8988T (cell line): ENCODE measurements around the gene ARIH1.
"Not testable (repeated sequence)": the region's sequence is repeated elsewhere in the genome, so short reads cannot be mapped to it uniquely, and the experiment has no call there.

Experiments used
- DNase-seq: peaks from one replicate; pipeline ENCODE4 v3.0.0; 2011

The ARIH1 gene

DNA sequence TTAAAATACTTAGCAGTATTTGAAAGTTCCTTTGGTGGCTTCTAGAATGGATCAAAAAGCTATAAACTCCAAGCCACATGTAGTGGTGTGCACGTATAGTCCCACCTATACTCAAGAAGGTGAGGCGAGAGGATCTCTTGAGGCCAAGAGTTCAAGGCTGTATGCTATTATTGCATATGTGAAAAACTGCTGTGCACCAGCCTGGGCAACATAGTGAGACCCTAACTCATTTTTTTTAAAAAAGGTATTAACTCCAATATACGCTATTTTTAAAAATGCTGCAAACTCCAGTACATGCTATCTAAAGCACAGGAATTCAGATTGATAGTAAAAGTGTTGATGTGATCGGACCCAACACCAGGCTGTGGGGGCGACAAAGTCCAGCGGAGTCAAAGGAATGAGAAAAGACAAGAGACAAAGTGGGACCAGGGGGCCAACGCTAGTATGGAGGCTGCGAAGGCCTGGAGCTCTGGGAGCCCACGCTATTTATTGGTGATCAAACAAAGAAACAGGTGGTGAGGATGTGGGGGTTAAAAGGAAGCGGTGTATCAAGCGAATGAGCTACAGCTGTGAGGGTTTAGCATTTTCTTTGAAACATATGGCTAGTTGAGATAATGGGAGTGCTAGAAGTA, 66.6 kb downstream of the ARIH1 start:
- no peak for DNase-seq

DNA sequence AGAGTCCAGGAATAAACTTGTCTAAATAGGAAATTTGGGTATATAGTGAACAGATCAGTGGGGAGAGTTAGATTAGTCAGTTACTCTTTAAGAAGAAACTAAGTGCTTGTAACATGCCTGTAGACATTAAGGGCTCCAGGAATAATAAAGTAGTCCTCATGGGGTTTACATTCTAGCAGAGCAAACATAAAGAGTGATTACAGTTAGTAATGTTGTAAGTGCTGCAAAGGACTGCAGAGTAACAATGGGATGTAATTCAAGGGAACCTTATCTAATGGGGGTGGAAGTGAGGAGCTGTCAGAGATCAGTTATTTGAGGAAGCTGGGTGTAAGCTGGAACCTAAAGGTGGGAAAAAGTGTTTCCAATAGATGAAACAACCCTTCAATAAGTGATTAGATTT, 67.5 kb downstream of the ARIH1 start:
- no peak for DNase-seq

DNA sequence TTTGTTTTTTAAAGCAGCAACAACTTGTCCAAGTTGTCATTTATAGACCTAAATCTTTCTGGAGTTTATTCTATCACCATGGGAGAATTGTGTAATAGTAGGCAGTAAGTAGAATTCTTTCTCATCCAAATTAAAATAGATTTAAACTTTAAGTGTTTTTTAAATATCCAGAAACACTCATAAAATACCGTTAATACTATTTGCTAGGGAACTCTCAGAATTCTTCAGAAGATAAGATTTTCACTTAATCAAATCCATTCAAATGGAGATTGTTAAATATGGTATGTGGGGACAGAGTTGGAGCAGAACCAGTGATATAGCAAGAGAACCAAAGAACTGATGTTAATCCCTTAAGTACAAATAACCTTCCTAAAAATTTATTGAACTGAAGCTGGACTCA, 71.0 kb downstream of the ARIH1 start:
- no peak for DNase-seq

DNA sequence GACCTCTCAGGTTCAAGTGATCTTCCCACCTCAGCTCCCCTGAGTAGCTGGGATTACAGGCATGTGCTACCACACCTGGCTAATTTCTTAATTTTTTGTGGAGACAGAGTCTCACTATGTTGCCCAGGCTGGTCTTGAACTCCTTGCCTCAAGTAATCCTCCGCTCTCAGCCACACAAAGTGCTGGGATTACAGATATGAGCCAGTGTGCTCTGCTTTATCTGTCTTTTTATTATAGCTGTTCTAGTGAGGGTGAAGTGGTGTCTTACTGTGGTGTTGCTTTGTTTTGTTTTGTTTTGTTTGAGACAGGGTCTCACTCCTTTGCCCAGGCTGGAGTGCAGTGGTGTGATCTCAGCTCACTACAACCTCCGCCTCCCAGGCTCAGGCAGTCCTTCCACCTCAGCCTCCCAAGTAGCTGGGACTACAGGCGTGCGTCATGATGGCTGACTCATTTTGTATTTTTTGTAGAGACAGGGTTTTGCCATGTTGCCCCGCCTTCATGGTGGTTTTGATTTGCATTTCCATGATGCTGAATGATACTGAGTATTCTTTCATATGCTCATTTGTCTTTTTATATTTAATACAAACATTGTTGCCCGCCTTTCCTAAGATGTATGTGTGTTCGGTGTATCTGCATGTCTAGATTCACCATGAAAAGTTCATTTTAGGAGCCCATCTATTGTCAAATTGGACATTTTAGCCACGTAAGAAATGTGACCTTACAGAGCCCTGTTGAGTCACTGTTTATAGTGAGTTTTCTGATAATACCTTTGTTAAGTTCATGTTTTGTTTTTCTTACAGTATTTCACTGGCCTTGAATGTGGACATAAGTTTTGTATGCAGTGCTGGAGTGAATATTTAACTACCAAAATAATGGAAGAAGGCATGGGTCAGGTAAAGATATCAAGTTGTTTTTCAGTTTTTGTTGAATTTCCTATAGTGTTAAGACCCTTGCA, 80.6 kb downstream of the ARIH1 start:
- no peak for DNase-seq

DNA sequence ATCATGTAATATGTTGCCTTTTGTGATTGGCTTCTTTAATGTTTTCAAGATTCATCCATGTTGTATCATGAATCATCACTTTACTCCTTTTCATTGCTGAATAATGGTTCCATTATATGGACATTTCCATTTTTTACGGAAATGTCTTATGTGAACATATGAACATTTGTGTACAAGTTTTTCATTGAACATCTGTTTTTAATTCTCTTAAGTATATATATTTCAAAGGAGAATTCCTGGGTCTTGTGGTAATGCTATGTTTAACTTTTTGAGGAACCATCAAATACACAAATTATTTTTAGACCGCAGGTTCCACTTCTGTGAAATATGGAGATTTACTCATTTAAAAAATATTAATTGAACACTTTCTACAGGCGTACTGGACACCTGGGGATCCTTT, 85.7 kb downstream of the ARIH1 start:
- DNase-seq = no peak

DNA sequence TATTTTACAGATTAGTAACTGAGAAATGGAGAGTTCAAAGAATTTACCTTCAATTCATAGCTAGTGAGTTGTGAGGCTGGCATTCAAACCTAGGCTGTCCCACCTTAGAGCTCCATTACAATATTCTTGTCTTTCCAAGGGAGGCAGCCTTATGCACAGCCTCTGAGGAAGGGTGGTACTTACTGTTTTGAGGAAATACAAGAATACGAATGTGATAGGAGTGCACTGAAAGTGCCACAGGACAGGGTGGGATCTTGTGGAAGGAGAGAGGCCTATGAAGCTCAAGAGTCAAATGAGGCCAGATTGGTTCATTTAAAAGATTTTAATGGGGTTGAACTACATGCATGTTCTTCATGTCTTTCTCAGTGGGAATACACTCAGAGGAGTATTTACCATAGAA, 86.3 kb downstream of the ARIH1 start:
- DNase-seq = no peak

DNA sequence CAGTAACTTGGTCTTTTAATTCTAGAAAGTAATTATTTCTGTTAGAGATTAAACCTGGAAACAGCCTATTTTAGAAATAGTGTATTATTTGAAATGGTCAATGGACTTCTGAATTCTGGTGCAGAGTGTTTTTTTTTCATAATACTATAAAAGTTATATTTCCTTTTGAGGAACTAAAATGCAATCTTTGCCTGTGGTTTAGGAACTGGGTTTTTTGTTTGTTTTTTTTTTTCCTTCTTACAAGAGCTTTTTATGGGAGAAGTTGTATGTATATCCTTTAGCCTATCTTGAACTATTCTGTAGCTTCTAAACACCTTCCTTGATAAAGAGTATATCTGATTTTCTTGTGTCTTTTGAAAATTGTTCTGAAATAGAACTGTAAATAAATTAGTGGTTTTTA, 88.3 kb downstream of the ARIH1 start:
- DNase-seq = no peak

DNA sequence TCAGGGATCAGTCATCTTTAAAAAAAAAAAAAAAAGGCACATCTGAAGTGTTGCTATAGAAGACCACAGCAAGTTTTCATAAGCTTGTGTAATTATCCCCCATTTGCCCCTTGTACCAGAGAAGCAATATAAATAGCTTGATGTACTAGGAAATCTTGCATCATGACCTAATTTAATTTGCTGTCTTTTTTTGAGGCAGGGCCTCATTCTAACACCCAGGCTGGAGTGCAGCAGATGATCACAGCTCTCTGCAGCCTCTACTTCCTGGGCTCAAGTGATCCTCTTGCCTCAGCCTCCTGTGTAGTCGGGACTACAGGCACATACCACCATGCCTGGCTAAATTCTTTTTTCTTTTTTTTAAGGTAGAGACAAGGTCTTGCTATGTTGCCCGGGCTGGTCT, 88.7 kb downstream of the ARIH1 start:
- DNase-seq = no peak

DNA sequence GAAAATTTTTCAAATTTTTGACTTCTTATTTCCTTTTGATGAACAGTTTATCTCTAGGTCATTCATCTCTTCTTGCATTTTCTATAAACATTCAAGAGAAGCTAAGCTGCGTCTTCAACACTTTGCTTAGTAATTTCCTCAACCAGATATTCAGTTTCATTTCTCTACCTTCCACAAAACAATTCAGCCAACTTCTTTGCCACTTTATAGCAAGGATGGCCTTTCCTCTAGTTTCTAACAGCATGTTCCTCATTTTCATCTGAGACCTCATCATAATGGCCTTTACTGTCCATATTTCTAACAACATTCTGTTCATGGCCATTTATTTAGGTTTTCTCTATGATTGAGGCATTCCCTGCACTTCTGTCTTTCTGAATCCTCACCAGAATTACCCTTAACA, 90.0 kb downstream of the ARIH1 start:
- no peak for DNase-seq

DNA sequence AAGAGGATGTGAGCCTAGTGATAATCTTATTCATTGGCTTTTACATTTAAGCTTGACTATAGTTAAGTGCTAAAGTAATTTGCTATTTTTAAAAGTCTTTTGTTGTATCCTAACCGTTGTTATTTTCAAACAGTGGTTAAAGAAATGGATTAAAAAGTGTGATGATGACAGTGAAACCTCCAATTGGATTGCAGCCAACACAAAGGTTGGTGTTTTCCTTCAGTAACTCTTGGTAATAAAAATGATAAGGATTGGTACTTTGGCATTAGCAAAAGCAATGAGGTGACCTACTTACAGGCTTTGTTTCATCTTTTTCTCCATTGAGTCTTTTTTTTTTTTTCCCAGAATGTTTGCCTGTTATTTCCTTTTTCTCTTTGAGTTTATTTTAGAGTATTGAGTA, 92.8 kb downstream of the ARIH1 start:
- DNase-seq = no peak

DNA sequence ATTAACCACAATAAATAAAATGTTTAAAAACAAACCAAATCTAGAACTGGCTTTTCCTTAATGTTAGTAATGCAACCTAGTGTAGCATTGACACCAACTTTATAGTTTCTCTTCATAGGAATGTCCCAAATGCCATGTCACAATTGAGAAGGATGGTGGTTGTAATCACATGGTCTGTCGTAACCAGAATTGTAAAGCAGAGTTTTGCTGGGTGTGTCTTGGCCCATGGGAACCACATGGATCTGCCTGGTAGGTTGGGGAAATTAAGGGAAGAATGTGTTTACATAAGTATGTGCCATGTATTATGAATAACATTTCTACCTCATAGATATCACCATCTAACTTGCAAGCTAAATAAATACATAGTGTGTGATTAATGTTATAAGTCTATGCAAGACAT, 95.9 kb downstream of the ARIH1 start:
- no peak for DNase-seq

DNA sequence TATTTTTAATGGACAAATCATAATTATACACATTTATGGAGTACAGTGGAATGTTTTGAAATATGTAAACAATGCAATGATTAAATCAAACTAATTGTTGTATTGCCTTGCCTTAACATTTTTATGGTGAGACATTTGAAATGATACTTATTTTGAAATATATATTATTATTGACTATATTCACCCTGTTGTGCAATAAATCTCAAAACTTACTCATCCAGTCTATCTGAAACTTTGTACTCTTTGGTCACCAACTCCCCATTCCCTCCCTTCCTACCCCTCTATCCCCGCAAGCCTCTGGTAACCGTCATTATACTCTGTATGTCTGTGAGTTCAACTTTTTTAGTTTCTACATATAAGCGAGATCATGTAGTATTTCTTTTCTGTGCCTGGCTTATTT, 105.7 kb downstream of the ARIH1 start:
- no peak for DNase-seq

DNA sequence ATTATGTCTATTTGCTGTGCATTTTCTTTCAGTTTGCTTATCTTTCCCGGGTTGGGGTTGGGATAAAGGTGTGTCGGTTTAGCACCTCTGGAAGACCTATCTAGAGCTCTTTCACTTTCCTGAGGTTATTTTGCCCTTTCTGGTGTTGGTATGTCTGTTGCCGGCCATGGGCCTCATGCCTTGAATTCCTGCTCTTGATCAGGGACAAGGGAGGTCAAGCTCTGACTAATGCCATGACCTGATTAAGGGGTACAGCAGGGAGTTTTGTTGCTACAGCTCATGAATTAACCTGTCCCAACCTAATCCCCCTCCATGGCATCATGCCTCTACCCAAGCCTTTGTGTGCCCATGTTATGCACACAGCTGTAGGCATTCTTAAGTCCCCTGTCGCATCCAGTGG, 109.9 kb downstream of the ARIH1 start:
- DNase-seq = no peak

DNA sequence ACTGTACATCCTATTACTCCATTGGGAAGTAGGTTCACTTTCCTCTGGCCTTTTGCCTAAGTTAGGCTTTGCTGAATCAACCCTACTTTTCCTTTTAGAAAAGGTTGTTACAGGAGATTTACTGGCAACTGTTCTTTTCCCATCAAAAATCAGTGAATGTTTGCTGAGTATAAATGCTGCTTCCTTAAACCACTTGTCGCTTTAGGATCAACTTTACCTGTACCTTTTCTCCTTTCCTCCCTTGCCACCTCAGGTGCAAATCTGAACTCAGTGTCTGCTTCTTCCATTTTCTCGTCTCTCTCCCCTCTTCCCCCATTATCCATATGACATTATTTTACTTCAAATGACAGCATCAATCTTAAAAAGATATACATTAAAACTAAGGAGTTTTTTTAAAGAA, 110.9 kb downstream of the ARIH1 start:
- DNase-seq = no peak

DNA sequence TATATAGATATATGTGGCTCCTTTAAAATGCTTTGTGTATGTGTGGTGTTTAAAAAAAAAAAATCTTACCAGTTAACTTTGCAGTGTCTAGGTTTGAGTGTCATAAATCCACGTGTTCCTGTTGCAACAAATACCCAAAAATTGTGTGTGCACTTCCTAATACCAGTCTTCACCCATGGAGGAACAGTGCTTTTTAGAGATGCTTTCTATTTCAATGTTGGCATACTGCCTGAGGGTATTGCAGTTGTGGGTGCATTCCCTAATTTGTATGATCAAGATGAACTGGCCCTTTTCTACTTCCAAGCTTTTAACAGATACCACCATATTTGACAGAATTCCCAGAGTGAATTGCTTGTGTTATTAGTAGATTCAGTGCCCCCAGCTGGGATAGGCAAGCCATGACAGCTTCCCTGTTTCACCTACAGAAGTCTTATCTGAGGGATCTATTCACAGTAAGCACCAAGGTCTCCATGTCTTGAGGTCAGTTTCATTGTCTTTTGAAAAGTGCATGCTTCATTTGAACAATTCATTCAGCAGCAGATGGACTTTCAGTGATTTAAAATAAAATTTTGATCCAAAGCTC, 111.4 kb downstream of the ARIH1 start:
- DNase-seq = no peak

DNA sequence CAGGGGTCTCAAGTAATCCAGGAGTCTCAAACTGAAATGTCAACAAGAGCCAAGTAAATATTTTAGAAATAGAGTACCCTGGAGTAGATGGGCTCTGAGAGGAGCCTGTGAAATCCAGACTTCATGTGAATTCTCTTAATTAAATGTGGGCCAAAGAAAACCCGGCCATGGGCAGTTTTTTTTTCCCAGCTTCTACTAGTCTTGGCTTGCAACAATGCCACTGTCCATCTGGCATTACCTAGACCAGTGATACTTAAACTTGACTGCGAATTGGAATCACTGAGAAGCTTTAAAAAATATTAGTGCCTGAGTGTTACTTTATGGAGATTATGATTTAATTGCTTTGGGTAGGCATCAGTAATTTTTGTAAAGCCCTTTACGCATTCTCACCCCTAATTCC, 114.0 kb downstream of the ARIH1 start:
- DNase-seq = no peak

DNA sequence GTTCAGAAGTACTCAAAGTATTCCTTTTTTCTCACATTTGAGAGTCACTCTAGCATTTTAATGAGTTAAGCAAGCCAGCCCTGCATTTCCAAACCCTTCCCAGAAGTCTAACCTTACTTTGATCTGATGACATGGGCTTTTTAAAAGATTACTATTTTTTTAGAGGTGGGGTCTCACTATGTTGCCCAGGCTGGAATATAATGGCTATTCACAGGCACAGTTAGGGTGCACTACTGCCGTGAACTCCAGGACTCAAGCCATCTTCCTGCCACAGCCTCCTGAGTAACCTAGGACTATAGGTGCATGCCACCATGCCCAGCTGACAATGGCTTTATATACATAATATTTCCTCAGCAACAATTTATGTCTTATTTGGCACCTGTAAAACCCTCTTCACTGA, 116.3 kb downstream of the ARIH1 start:
- no peak for DNase-seq

DNA sequence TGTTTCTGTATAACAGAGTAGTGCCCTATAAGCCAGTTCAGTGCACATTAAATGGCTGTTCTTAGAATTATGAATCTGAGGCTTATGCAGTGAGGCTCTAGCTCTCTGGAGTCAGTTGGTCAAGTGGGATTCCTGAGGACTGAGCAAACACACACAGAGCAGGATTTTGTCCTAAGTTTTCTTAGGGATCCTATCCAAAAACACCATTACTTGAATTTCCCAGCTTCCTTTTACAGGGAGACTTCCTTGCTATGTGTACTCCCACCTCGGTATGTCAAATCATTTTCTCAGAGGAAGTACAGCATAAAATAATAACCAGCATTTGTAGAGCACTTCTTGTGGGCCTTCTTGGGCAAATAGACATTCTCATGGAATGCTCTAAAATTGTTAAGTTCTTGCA, 117.2 kb downstream of the ARIH1 start:
- no peak for DNase-seq

DNA sequence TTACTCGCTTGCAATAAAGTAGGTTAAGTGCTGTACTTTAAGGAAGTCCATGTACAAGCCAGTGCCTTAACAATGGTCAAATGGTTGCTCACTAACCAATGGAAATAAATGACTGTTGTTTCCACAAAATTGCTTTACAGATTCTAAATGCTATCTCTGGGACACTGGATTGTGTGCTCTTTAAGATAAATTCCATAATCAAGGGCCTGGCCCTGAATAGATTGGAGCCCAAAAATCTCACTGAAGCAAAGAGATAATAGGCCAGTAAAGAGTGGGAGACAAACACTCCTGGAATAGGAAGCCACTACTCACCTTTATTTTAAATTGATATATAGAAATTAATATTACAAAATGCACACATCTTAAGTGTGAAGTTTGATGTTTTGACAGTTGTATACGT, 118.0 kb downstream of the ARIH1 start:
- no peak for DNase-seq

DNA sequence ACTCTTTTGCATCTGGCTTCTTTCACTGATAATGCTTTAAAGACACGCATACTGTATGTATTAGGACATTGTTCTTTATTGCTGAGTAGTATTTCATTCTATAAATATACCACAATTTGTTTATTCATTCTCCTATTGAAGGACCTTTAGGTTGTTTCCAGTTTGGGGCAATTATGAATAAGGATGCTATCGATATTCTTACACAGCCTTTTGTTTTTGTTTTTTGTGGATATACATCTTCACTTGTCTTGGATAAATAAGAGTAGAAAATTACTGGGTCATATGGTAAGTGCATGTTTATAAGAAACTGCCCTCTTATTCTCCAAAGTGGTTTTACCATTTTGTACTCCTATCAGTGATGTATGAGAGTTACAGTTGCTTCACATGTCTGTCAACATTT, 118.5 kb downstream of the ARIH1 start:
- DNase-seq = no peak

DNA sequence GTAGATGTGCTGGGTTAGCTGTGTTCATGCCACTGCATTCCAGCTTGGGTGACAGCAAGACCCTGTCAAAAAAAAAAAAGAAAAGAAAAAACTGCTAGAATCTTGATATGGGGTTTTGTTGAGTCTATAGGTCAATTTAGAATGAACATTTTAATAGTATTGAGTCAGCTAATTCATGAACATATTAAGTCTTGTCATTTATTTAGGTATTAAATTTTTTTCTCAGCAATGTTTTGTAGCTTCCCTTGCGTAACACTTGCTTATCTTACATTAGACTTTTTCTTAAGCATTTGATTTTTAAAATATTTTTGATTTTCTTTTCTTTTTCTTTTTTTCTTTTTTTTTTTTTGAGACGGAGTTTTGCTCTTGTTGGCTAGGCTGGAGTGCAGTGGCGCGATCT, 119.7 kb downstream of the ARIH1 start:
- DNase-seq = no peak

DNA sequence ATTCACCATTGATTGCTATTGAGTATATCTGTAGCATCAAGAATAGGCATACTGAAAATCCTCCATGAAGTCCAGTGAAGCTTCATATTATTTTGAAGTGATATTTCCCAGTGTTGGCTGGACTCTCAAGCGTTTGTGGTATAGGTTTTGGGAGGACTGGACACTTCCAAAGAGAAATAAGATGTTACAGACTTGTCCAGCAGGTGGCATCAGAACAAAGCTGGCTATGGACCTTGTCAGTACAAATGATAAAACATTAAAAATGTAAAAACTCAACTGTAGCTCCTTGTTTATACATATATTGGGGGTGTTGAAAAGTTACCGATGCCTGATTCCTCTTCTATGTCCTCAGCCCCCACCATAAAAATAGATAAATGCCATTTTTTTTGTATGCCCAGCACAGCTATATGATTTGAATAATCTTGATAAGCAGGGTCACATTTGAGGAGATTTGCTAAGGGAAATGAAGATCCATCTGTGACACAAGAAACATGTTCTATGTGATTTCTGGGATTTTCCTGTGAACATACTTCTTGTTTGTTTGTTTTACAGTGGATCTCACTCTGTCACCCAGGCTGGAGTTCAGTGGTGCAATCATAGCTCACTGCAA, 125.8 kb downstream of the ARIH1 start:
- no peak for DNase-seq

DNA sequence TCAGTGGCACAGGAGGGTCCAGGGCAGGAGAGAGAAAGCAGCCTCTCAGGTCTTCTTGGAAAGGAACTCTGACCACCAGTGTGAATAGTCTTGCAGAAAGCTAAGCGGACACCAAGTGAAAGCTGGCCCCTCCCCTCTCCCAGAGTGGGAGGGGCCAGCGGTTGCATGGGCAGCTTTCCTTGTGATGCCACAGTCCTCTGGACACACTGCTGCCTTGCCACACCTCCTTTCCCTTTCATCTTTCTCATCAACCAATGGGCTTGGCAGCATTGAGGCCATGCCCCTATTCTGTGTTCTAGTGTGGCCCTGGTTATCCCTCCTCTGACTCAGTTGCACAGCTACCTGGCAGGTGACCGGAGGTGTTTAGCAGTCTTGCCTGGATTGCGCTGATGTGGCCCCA, 130.7 kb downstream of the ARIH1 start:
- DNase-seq = peak; percentile 22

DNA sequence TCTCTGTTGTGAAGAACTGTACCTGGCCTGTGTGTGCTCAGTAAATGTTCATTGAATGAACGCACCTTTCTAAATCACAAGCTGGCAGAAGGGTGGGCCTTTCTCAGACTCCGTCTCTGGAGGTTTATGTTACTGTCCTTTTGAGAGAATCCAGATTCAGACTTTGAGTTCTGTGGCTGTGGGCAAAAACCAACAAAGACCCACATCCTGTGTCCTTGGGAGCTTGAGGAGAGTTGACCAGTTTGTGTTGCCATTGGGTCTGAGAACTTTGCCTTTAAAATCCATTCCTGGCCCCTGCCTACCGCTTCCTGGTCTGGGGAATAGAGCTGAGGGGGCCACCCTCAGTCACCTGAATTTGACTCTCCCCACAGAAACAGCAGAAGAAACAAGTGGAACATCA, 134.0 kb downstream of the ARIH1 start:
- DNase-seq = not testable (repeated sequence)
